Fibroblast of the aortic adventitia (primary cell): ENCODE results near the gene CCDC85A. TPM values are rescaled to one million over a fixed set of nuclear protein-coding genes. Genes with fewer than 3 reads are reported as not detected.
A peak's percentile ranks its signal among the peaks of the same experiment; 100 is the strongest.

Source experiments
- DNase-seq: peaks from one replicate; pipeline ENCODE4 v3.0.0-alpha.2; 2010; ENCODE audit warnings: low read depth
- H3K4me3 ChIP-seq: 2 replicates; pipeline ENCODE4 v1.5.1; 2011; ENCODE audit warnings: low read depth, mild to moderate bottlenecking, control low read depth, low read length, moderate library complexity
- CTCF ChIP-seq: IDR thresholded peaks from 2 replicates; pipeline ENCODE4 v1.5.1; 2011; ENCODE audit warnings: mild to moderate bottlenecking, low read length, control low read depth, inconsistent platforms; ENCODE audit not compliant: insufficient read depth
- total RNA-seq: library from RNA; depleted of rRNA; stranded (reverse); fragments of >200 nt; gene quantifications from 2 replicates; pipeline ENCODE4 v1.2.3, GENCODE V29; 2012; ENCODE audit warnings: low replicate concordance

The CCDC85A gene
- total RNA-seq, 1 donor: 0.45 TPM

- no peak for TF ChIP-seq CTCF
- no peak for DNase-seq
- H3K4me3 ChIP-seq: no peak overlapping the region
Measured at GRCh38 chr2:56179931-56180330, 3.9 kb upstream of the CCDC85A start.

- TF ChIP-seq CTCF: no peak
- DNase-seq: no peak
- H3K4me3 ChIP-seq: no peak overlapping the region
Measured at GRCh38 chr2:56182420-56182819, 1.4 kb upstream of the CCDC85A start.

GRCh38 chr2:56184500-56185011 lies 766 bp downstream of the CCDC85A start:
- TF ChIP-seq CTCF: no peak
- peak overlapping the region; percentile 72 for H3K4me3 ChIP-seq
- no peak for DNase-seq

- DNase-seq: peak; percentile 19
- H3K4me3 ChIP-seq: peak overlapping the region; percentile 72
- no peak for TF ChIP-seq CTCF
Measured at GRCh38 chr2:56185101-56185581, 1.4 kb downstream of the CCDC85A start.

- peak; percentile 54 for TF ChIP-seq CTCF
- peak; percentile 64 for DNase-seq
- H3K4me3 ChIP-seq: peak overlapping the region; percentile 72
Measured at GRCh38 chr2:56185582-56186046, 1.8 kb downstream of the CCDC85A start.

GRCh38 chr2:56191617-56192016 lies 7.8 kb downstream of the CCDC85A start:
- peak; percentile 68 for TF ChIP-seq CTCF
- DNase-seq: peak; percentile 62
- no peak overlapping the region for H3K4me3 ChIP-seq

GRCh38 chr2:56192664-56193305 lies 9.0 kb downstream of the CCDC85A start:
- no peak for DNase-seq
- TF ChIP-seq CTCF: no peak
- no peak overlapping the region for H3K4me3 ChIP-seq
